ENCODE data around the gene FXYD7.

The FXYD7 gene

GRCh38 chr19:35132254-35132653 lies 10.8 kb upstream of the FXYD7 start (continued):
- TF ChIP-seq ZNF518A (tag by site-specific recombination; conservative IDR thresholded peaks at IDR 0.05; ENCODE audit: low read depth) (no peak), ZNF146 (tag by site-specific recombination; IDR thresholded peaks at IDR 0.05) (no peak), HOXA7 (CRISPR knock-in tag; IDR thresholded peaks at IDR 0.05; ENCODE audit: borderline replicate concordance) (no peak), ZNF140 (tag by site-specific recombination; IDR thresholded peaks at IDR 0.05) (no peak), ZNF394 (tag by site-specific recombination; IDR thresholded peaks at IDR 0.05; ENCODE audit: borderline replicate concordance) (no peak), ZNF768 (tag by site-specific recombination; IDR thresholded peaks at IDR 0.05) (no peak), ZNF785 (tag by site-specific recombination; IDR thresholded peaks at IDR 0.05) (no peak; the same call in 1 of the 2 replicates), PATZ1 (tag by site-specific recombination; IDR thresholded peaks at IDR 0.05) (no peak), ZFP41 (tag by site-specific recombination; IDR thresholded peaks at IDR 0.05; ENCODE audit: borderline replicate concordance) (no peak), ZNF221 (tag by site-specific recombination; IDR thresholded peaks at IDR 0.05; ENCODE audit: borderline replicate concordance) (no peak), ZNF350 (tag by site-specific recombination; IDR thresholded peaks at IDR 0.05) (no peak), ZNF501 (tag by site-specific recombination; IDR thresholded peaks at IDR 0.05) (no peak), OSR2 (tag by site-specific recombination; IDR thresholded peaks at IDR 0.05) (no peak), ZNF366 (tag by site-specific recombination; conservative IDR thresholded peaks at IDR 0.05) (no peak), ZNF114 (tag by site-specific recombination; IDR thresholded peaks at IDR 0.05) (no peak), ZNF670 (tag by site-specific recombination; IDR thresholded peaks at IDR 0.05; ENCODE audit: low read depth) (no peak), ZNF549 (tag by site-specific recombination; IDR thresholded peaks at IDR 0.05) (no peak), ZNF514 (tag by site-specific recombination; IDR thresholded peaks at IDR 0.05) (peak; percentile 14; the same call in 1 of the 2 replicates)
- TF ChIP-seq, protein P1, sequence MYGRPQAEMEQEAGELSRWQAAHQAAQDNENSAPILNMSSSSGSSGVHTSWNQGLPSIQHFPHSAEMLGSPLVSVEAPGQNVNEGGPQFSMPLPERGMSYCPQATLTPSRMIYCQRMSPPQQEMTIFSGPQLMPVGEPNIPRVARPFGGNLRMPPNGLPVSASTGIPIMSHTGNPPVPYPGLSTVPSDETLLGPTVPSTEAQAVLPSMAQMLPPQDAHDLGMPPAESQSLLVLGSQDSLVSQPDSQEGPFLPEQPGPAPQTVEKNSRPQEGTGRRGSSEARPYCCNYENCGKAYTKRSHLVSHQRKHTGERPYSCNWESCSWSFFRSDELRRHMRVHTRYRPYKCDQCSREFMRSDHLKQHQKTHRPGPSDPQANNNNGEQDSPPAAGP (tag by site-specific recombination; IDR thresholded peaks at IDR 0.05): no peak
- TF ChIP-seq, protein P2, sequence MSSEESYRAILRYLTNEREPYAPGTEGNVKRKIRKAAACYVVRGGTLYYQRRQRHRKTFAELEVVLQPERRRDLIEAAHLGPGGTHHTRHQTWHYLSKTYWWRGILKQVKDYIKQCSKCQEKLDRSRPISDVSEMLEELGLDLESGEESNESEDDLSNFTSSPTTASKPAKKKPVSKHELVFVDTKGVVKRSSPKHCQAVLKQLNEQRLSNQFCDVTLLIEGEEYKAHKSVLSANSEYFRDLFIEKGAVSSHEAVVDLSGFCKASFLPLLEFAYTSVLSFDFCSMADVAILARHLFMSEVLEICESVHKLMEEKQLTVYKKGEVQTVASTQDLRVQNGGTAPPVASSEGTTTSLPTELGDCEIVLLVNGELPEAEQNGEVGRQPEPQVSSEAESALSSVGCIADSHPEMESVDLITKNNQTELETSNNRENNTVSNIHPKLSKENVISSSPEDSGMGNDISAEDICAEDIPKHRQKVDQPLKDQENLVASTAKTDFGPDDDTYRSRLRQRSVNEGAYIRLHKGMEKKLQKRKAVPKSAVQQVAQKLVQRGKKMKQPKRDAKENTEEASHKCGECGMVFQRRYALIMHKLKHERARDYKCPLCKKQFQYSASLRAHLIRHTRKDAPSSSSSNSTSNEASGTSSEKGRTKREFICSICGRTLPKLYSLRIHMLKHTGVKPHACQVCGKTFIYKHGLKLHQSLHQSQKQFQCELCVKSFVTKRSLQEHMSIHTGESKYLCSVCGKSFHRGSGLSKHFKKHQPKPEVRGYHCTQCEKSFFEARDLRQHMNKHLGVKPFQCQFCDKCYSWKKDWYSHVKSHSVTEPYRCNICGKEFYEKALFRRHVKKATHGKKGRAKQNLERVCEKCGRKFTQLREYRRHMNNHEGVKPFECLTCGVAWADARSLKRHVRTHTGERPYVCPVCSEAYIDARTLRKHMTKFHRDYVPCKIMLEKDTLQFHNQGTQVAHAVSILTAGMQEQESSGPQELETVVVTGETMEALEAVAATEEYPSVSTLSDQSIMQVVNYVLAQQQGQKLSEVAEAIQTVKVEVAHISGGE (tag by site-specific recombination; conservative IDR thresholded peaks at IDR 0.05; ENCODE audit: low read depth): no peak
- TF ChIP-seq, protein P3, sequence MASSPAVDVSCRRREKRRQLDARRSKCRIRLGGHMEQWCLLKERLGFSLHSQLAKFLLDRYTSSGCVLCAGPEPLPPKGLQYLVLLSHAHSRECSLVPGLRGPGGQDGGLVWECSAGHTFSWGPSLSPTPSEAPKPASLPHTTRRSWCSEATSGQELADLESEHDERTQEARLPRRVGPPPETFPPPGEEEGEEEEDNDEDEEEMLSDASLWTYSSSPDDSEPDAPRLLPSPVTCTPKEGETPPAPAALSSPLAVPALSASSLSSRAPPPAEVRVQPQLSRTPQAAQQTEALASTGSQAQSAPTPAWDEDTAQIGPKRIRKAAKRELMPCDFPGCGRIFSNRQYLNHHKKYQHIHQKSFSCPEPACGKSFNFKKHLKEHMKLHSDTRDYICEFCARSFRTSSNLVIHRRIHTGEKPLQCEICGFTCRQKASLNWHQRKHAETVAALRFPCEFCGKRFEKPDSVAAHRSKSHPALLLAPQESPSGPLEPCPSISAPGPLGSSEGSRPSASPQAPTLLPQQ (tag by site-specific recombination; IDR thresholded peaks at IDR 0.05): no peak
- TF ChIP-seq, protein P4, sequence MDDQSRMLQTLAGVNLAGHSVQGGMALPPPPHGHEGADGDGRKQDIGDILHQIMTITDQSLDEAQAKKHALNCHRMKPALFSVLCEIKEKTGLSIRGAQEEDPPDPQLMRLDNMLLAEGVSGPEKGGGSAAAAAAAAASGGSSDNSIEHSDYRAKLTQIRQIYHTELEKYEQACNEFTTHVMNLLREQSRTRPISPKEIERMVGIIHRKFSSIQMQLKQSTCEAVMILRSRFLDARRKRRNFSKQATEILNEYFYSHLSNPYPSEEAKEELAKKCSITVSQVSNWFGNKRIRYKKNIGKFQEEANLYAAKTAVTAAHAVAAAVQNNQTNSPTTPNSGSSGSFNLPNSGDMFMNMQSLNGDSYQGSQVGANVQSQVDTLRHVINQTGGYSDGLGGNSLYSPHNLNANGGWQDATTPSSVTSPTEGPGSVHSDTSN (CRISPR knock-in tag; IDR thresholded peaks at IDR 0.05): no peak
- TF ChIP-seq, protein P5, sequence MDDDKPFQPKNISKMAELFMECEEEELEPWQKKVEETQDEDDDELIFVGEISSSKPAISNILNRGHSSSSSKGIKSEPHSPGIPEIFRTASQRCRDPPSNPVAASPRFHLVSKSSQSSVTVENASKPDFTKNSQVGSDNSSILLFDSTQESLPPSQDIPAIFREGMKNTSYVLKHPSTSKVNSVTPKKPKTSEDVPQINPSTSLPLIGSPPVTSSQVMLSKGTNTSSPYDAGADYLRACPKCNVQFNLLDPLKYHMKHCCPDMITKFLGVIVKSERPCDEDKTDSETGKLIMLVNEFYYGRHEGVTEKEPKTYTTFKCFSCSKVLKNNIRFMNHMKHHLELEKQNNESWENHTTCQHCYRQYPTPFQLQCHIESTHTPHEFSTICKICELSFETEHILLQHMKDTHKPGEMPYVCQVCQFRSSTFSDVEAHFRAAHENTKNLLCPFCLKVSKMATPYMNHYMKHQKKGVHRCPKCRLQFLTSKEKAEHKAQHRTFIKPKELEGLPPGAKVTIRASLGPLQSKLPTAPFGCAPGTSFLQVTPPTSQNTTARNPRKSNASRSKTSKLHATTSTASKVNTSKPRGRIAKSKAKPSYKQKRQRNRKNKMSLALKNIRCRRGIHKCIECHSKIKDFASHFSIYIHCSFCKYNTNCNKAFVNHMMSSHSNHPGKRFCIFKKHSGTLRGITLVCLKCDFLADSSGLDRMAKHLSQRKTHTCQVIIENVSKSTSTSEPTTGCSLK (tag by site-specific recombination; IDR thresholded peaks at IDR 0.05): no peak
